Neural progenitor cell (in vitro differentiated cells): ENCODE results near the gene ACOX3.

ENCODE experiments used
- EZH2 ChIP-seq: fragments of 200-600 bp; sonication (generic); IDR thresholded peaks from 2 replicates; pipeline ENCODE4 v1.6.1; 2017; ENCODE audit warnings: antibody characterized with exemption, mild to moderate bottlenecking, moderate library complexity
- EZH2phosphoT487 ChIP-seq: fragments of 200-600 bp; sonication (generic); IDR thresholded peaks from 2 replicates; pipeline ENCODE4 v1.6.1; 2017; ENCODE audit warnings: antibody characterized with exemption
- TF ChIP-seq, protein P1 (sequence below): fragments of 200-600 bp; sonication (generic); IDR thresholded peaks from 2 replicates; pipeline ENCODE4 v1.5.1; 2017; ENCODE audit warnings: antibody characterized with exemption, mild to moderate bottlenecking

DNA sequence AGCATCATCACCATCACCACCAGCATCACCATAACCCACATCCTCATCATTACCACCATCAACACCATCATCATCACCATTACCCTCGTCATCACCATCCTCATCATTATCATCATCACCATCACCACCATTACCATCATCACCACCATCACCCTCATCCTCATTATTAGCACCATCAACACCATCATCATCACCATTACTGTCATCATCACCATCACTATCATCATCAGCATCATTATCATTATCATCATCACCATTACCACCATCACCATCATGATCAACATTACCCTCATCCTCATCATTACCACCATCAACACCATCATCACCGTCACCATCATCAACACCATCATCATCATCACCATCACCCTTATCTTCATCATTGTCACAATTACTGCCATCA, 119.3 kb downstream of the ACOX3 start:
- TF ChIP-seq, protein P1, sequence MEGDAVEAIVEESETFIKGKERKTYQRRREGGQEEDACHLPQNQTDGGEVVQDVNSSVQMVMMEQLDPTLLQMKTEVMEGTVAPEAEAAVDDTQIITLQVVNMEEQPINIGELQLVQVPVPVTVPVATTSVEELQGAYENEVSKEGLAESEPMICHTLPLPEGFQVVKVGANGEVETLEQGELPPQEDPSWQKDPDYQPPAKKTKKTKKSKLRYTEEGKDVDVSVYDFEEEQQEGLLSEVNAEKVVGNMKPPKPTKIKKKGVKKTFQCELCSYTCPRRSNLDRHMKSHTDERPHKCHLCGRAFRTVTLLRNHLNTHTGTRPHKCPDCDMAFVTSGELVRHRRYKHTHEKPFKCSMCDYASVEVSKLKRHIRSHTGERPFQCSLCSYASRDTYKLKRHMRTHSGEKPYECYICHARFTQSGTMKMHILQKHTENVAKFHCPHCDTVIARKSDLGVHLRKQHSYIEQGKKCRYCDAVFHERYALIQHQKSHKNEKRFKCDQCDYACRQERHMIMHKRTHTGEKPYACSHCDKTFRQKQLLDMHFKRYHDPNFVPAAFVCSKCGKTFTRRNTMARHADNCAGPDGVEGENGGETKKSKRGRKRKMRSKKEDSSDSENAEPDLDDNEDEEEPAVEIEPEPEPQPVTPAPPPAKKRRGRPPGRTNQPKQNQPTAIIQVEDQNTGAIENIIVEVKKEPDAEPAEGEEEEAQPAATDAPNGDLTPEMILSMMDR, result no peak
- TF ChIP-seq EZH2 (no peak), EZH2phosphoT487 (no peak)
